Body of pancreas (tissue), 4 donors: ENCODE data around the gene CEP89. TPM values are rescaled to one million over a fixed set of nuclear protein-coding genes. Genes with fewer than 3 reads are reported as not detected.
"Not testable (repeated sequence)": the region's sequence is repeated elsewhere in the genome, so short reads cannot be mapped to it uniquely, and the experiment has no call there.

Experiments used
- ATAC-seq: fragments of 150-250 bp; one replicate; pipeline ENCODE4 v1.9.1; 2016
- DNase-seq, 4 donors: peaks; one replicate each; pipeline ENCODE4 v3.0.0-alpha.2; 2019
- H3K27ac ChIP-seq, 4 donors: fragments of 200-600 bp; sonication (generic); 1 replicate in 3 of 4; 2 replicates in 1 of 4; pipeline versions ENCODE4 v1.5.1 to v1.6.1; 2016 to 2019; ENCODE audit warnings: mild to moderate bottlenecking in 1 of 4, mixed read lengths in 1 of 4, moderate library complexity in 1 of 4
- H3K27me3 ChIP-seq, 2 donors: fragments of 200-600 bp; sonication (generic); one replicate each; pipeline ENCODE4 v1.6.0; 2016; ENCODE audit warnings: mild to moderate bottlenecking in 1 of 2
- H3K36me3 ChIP-seq, 2 donors: fragments of 200-600 bp; sonication (generic); replicated peaks in 1 of 2; 2 replicates each; pipeline ENCODE4 v1.5.1; 2016; ENCODE audit warnings: low read depth in 2 of 2; ENCODE audit not compliant: insufficient read depth in 1 of 2
- H3K4me1 ChIP-seq: fragments of 200-600 bp; sonication (generic); one replicate; pipeline ENCODE4 v1.6.0; 2016
- H3K4me3 ChIP-seq, 2 donors: fragments of 200-600 bp; sonication (generic); 1 replicate in 1 of 2; 2 replicates in 1 of 2; pipeline ENCODE4 v1.5.1; 2016 to 2019
- H3K9me3 ChIP-seq, 3 donors: fragments of 200-600 bp; sonication (generic); 1 replicate in 2 of 3; 2 replicates in 1 of 3; pipeline ENCODE4 v1.5.1; 2016
- POLR2A ChIP-seq, 3 donors: fragments of 450-650 bp; IDR thresholded peaks; one replicate each; pipeline ENCODE4 v1.6.1; 2016; ENCODE audit warnings: antibody characterized with exemption in 3 of 3, mild to moderate bottlenecking in 2 of 3
- WGBS, 2 donors: methylation state at CpG; one replicate each; pipeline ENCODE4 v1.1.5; 2017; 5-methylcytosine and 5-hydroxymethylcytosine counted together
- intact Hi-C: fragments of 100-400 bp; cut with DNase I; formaldehyde crosslinking; loops from one replicate; pipeline ENCODE4 v1.15.1; 2023
- total RNA-seq, 2 donors: library from RNA; depleted of rRNA; stranded (reverse); fragments of >200 nt; gene quantifications; one replicate each; pipeline ENCODE4 v1.1.0, GENCODE V29; 2016
- TF ChIP-seq, protein P1 (sequence below), 7 experiments: fragments of 450-650 bp in 4 of 7; fragments of 200-600 bp in 3 of 7; sonication (generic) in 3 of 7; IDR thresholded peaks; one replicate each; pipeline ENCODE4 v1.5.1; 2016 to 2019; ENCODE audit warnings: antibody characterized with exemption in 7 of 7

CEP89 gene
- total RNA-seq, 2 donors from 2014 or later: 7.8 to 8.6 TPM

- WGBS, 2 donors: 20 to 21% methylated on average over 21 of the region's 21 CpGs
- H3K36me3 ChIP-seq: no peaks in the 10 kb centered on the region
- TF ChIP-seq POLR2A (IDR thresholded peaks at IDR 0.05): no peak
- TF ChIP-seq, protein P1, sequence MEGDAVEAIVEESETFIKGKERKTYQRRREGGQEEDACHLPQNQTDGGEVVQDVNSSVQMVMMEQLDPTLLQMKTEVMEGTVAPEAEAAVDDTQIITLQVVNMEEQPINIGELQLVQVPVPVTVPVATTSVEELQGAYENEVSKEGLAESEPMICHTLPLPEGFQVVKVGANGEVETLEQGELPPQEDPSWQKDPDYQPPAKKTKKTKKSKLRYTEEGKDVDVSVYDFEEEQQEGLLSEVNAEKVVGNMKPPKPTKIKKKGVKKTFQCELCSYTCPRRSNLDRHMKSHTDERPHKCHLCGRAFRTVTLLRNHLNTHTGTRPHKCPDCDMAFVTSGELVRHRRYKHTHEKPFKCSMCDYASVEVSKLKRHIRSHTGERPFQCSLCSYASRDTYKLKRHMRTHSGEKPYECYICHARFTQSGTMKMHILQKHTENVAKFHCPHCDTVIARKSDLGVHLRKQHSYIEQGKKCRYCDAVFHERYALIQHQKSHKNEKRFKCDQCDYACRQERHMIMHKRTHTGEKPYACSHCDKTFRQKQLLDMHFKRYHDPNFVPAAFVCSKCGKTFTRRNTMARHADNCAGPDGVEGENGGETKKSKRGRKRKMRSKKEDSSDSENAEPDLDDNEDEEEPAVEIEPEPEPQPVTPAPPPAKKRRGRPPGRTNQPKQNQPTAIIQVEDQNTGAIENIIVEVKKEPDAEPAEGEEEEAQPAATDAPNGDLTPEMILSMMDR (IDR thresholded peaks at IDR 0.05): no peak
- ATAC-seq: no peak
- H3K4me1 ChIP-seq: peaks cover 11% of the 10 kb centered on the region
- H3K27ac ChIP-seq: no peak overlapping the region
- DNase-seq: no peak
- intact Hi-C loops: no loop called here
- no peaks in the 10 kb centered on the region for H3K9me3 ChIP-seq
- H3K4me3 ChIP-seq: peak overlapping the region; percentile 79 to 97
- H3K27me3 ChIP-seq: no peaks in the 10 kb centered on the region
Observed at GRCh38 chr19:32971012-32971595, 654 bp downstream of the CEP89 start.

GRCh38 chr19:32969549-32969948 lies 2.2 kb downstream of the CEP89 start:
- no peak for TF ChIP-seq POLR2A (IDR thresholded peaks at IDR 0.05)
- TF ChIP-seq, protein P1 (IDR thresholded peaks at IDR 0.05): no peak
- Histone ChIP-seq H3K36me3 (no peaks in the 10 kb centered on the region), H3K27me3 (no peaks in the 10 kb centered on the region), H3K4me3 (no peak overlapping the region), H3K4me1 (peaks cover 11% of the 10 kb centered on the region), H3K27ac (no peak overlapping the region), H3K9me3 (no peaks in the 10 kb centered on the region)
- WGBS, 2 donors: 90 to 94% methylated on average over 3 to 10 of the region's 10 CpGs
- ATAC-seq (no peak), DNase-seq (no peak)
- intact Hi-C loops: no loop called here

GRCh38 chr19:32966750-32967149 lies 5.0 kb downstream of the CEP89 start:
- Histone ChIP-seq H3K36me3 (no peaks in the 10 kb centered on the region), H3K27ac (no peak overlapping the region), H3K27me3 (no peaks in the 10 kb centered on the region), H3K4me3 (no peak overlapping the region), H3K9me3 (no peaks in the 10 kb centered on the region), H3K4me1 (peaks cover 11% of the 10 kb centered on the region)
- ATAC-seq (no peak), DNase-seq (no peak)
- TF ChIP-seq, protein P1 (IDR thresholded peaks at IDR 0.05): no peak
- no peak for TF ChIP-seq POLR2A (IDR thresholded peaks at IDR 0.05)
- 83 to 86% methylated on average over 9 of the region's 9 CpGs for WGBS, 2 donors
- intact Hi-C loops: no loop called here

DNA sequence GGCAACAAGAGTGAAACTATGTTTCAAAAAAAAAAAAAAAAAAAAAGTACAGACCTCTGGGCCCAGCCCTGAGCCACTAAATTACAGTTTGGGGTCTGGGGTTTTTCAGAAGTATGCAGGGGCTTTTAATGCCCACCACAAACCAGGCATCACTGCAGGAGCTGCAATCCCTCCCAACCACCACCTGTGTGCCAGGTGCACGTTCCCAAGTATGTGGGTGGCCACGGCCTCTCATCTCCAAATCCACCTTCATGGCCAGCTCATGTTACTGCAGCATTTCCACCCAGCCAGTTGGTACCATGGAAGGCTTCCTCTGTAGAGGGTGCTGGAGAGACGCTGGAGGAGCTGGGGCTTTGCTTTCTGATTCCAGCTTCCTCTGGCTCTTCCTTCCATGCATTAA lies 26.5 kb downstream of the CEP89 start:
- no peak overlapping the region for H3K4me3 ChIP-seq
- TF ChIP-seq, protein P1 (IDR thresholded peaks at IDR 0.05): no peak
- no peak for TF ChIP-seq POLR2A (IDR thresholded peaks at IDR 0.05)
- H3K27me3 ChIP-seq: no peaks in the 10 kb centered on the region
- no peaks in the 10 kb centered on the region for H3K9me3 ChIP-seq
- H3K36me3 ChIP-seq: peaks cover 7 to 9% of the 10 kb centered on the region in 2 donors
- DNase-seq (no peak), ATAC-seq (no peak)
- H3K4me1 ChIP-seq: no peaks in the 10 kb centered on the region
- WGBS, 2 donors: 63 to 77% methylated on average over 3 of the region's 3 CpGs
- H3K27ac ChIP-seq: no peak overlapping the region
- intact Hi-C loops: no loop called here

DNA sequence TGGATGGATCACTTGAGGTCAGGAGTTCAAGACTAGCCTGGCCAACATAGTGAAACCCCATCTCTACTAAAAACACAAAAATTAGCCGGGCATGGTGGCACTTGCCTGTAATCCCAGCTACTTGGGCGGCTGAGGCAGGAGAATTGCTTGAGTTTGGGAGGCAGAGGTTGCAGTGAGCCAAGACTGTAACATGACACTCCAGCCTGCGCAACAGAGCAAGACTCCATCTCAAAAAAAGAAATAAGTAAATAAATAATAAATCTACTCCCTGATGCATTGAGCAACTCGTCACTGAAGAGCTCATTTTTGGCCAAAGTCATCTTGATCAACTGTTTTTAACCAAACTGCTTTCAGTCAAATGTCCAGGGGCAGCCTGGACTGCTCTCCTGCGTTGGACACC lies 30.5 kb downstream of the CEP89 start:
- H3K4me3 ChIP-seq, intact Hi-C loops, H3K9me3 ChIP-seq, H3K4me1 ChIP-seq, ATAC-seq, H3K27me3 ChIP-seq, H3K36me3 ChIP-seq, H3K27ac ChIP-seq, DNase-seq: not testable (repeated sequence)
- 91 to 96% methylated on average over 5 of the region's 5 CpGs for WGBS, 2 donors
